Skin epidermis (tissue), 12 donors: ENCODE measurements around the gene LINGO1.

ENCODE experiments used
- H3K27ac ChIP-seq, 21 experiments: fragments of 200-600 bp; sonication (generic) in 11 of 21; one replicate each; pipeline ENCODE4 v1.5.0; 2020; ENCODE audit warnings: mild to moderate bottlenecking in 3 of 21, inconsistent platforms in 2 of 21, moderate library complexity in 2 of 21
- H3K4me3 ChIP-seq, 7 experiments: fragments of 200-600 bp; sonication (generic) in 2 of 7; one replicate each; pipeline ENCODE4 v1.5.0; 2020; ENCODE audit warnings: inconsistent platforms in 2 of 7, mild to moderate bottlenecking in 2 of 7, moderate library complexity in 1 of 7

Gene LINGO1, protein sequence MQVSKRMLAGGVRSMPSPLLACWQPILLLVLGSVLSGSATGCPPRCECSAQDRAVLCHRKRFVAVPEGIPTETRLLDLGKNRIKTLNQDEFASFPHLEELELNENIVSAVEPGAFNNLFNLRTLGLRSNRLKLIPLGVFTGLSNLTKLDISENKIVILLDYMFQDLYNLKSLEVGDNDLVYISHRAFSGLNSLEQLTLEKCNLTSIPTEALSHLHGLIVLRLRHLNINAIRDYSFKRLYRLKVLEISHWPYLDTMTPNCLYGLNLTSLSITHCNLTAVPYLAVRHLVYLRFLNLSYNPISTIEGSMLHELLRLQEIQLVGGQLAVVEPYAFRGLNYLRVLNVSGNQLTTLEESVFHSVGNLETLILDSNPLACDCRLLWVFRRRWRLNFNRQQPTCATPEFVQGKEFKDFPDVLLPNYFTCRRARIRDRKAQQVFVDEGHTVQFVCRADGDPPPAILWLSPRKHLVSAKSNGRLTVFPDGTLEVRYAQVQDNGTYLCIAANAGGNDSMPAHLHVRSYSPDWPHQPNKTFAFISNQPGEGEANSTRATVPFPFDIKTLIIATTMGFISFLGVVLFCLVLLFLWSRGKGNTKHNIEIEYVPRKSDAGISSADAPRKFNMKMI

DNA sequence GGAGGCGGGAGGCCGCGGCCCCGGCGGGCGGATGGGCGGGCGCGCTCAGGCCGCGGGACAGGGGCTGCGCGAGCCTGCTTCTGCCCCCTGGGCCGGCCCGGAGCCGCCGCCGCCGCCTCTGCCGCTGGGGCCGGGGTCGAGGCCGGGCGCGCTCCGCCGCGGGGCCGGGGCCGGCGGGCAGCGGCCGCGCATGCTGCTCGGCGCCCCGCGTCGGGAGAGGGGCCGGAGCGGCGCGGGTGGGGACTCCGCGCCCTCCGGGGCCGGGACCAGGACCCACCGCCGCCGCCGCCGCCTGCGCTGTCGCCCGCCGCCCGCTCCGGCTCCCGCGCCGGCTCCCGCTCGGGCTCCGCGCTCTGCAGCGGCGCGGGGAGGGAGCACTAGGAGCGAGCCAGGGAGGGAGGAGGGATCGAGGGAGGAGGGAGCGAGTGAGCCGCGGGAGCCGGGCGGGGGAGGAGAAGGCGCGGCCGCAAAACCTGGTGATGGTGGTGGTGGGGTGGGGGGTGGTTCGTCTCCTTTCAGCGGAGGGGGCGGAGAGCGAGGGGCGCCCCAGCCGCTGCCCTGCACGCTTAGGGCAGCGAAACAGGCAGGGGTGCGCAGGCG, at the start of gene LINGO1:
LINGO1 (minus strand) TSS at position 379 of the 600 bp plus-strand sequence. CDS start 597 bp downstream, outside the sequence.
- peak within 1 kb of the TSS; percentile 26 to 47 (median 35) for H3K4me3 ChIP-seq
- peak within 1 kb of the TSS in 3 of 21 experiments; percentile 18 to 54 (median 37) for H3K27ac ChIP-seq

DNA sequence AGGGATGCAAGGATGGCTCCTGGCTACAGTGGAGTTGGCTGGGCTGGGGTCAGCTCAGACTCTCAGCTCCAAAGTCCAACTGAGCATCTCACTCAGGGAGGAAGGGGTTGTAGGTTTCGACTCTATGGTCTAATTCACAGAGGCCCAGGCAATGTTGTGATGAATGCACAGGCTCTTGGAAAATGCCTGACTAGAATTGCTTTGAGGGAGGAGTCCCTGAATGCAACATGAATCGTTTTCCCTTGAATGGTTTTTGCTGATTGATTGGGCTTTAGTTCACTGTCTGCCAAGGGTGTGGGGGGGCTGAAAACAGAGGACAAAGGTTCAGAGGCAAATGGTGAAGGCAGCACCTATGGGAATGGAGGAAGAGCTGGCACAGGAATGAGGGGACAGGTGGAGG, 48.6 kb upstream of the LINGO1 start:
- Histone ChIP-seq H3K27ac (no peak overlapping the region), H3K4me3 (no peak overlapping the region)

DNA sequence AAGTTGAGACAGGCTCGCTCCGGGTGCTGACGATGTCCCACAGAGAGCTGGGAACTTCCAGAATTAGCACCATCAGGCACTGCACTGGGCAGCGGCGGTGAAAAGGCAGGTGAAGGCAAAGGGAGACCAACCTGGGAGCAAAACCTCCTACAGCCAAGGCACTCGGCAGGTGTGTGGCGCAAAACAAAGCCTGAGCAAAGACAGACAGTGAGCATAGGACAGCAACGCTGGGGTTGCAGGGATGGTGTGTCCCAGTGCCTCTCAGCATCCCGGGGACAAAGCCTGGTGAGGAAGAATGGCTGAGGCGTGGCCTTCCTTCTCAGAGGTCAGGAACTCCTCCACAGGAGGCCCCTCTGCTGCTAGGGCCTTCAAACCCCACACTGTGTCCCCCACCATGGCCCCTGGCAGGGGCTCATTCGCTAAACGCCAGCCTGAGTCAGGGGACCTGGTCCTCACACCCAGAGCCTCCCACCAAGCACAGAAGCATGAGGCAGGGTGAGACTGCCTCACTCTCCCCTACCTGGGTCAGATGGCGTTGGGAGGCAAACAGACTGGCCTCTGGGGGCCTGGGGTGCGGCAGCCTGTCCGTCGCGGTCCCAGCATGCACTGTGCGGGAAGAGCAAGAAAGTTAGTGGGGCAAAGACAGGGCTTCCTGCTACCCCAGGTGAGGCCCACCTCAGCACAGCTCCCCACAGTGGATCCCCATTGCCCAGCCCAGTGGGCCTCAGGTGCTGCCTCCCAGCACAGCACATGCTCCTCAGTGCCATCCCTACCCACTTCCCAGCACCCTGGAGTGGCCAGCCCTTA, 44.1 kb upstream of the LINGO1 start:
- Histone ChIP-seq H3K4me3 (no peak overlapping the region), H3K27ac (no peak overlapping the region)

DNA sequence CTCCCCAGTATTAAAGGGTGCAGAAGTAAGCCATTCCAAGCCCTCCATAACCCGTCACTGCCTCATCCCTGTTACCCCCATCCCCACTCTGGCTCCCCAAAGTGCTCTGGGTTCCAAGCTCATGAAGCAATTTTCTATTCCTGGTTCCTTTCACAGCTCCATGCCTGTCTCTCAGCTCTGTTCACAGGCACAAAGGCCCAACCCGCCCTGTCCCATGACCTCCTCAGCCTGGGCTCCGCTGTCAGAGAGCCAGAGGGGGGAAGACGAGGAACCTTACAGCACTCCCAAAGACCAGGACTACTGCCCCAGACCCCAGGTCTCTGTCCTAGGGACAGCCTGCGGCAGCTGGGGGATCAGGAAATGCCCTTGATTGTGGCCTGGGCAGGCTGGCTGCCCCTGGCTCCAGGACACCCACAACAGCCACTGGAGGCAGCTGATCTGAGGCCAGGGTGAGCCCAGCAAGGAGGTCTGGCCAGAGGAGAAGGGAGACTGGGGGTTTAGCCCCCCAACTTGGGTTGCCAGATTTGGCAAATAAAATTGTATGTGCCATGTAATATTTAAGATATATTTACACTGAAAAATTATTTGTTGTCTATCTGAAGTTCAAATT, 43.2 kb upstream of the LINGO1 start:
- Histone ChIP-seq H3K27ac (no peak overlapping the region), H3K4me3 (no peak overlapping the region)

DNA sequence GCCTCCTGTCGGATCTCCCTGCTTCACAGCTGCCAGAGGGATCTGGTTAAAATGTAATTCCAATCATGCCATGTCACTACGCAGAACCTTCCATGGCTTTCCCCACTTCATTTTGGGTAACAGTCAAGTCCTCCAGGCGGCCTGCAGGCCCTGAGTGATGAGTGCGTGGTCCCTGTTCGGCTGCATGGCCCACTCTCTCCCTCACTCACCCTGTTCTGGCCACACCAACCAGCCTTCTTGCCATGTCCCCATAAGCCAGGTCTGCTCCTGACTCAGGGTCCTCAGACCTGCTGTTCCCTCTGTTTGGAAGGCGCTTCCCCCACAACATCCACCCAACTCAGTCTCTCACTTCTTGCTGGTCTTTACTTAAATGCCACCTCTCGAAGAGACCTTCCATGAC, 41.6 kb upstream of the LINGO1 start:
- Histone ChIP-seq H3K4me3 (no peak overlapping the region), H3K27ac (no peak overlapping the region)

DNA sequence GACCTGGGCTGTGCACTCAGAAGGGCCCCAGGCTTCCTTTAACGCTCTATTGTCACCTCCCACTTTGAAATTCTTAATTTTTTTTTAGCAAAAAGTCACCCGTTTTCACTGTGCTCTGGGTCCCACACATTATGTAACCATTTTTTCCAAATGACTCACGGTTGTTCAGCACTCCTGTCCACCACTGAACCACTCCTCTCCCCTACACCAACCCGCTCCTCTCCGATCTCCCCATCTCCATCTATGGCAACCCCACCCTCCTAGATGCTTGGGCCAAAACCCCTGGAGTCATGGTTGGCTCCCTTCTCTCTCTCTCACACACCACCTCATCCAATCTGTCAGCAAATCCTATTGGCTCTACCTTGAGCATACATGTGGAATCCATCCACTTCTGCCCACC, 41.2 kb upstream of the LINGO1 start:
- Histone ChIP-seq H3K4me3 (no peak overlapping the region), H3K27ac (no peak overlapping the region)

DNA sequence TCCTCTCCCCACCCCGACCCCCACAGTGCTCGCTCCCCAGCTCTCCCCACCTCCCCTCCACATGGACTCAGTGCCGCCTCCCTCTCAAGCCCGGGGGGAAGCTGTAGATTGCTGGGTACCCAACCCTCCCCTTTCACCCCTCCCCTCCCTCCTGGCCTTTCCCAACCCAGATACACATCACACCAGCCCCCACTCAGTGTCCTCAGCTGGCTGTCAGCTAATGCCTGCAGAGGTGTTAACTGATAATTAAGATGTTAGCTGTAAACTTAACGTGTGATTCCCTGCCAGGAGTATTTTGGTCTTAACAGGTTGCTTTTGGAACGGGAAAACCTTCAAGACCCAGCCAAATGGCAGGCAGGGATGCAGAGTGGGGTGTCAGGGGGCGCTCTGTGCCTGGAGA, 39.4 kb upstream of the LINGO1 start:
- Histone ChIP-seq H3K4me3 (no peak overlapping the region), H3K27ac (no peak overlapping the region)

DNA sequence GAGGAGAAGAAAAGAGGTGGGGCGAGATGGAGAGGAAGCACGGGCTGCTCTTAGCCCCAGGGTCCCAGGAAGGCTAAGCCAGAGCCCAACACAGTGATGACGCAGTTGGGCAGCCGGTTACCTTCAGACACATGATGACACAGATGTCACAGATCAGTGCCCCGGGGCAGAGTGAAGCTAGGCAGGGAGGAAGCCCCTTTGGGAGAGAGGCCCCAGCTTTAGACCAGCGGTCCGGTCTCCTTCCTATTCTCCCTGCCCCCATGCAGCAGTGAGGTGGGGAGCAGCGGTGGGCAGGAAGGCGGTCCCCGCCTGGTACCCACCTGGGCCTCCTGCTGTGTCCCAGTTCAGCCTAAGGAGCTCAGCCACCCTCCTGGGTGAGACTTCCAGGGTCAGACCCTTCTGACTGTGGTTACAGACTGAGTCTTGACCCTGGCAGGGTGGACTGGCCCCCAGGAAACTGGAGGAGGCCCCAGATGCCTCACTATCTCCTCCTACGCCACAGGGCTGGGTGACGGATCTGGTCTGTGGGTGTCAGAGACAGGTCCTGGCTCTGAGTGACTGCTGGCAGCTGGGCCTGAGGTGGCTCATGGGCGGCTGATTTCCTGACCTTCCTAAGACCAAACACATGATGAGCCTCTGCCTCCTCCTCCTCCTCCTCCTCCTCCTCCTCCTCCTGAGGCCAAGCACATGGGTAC, 38.8 kb upstream of the LINGO1 start:
- Histone ChIP-seq H3K27ac (no peak overlapping the region), H3K4me3 (no peak overlapping the region)

DNA sequence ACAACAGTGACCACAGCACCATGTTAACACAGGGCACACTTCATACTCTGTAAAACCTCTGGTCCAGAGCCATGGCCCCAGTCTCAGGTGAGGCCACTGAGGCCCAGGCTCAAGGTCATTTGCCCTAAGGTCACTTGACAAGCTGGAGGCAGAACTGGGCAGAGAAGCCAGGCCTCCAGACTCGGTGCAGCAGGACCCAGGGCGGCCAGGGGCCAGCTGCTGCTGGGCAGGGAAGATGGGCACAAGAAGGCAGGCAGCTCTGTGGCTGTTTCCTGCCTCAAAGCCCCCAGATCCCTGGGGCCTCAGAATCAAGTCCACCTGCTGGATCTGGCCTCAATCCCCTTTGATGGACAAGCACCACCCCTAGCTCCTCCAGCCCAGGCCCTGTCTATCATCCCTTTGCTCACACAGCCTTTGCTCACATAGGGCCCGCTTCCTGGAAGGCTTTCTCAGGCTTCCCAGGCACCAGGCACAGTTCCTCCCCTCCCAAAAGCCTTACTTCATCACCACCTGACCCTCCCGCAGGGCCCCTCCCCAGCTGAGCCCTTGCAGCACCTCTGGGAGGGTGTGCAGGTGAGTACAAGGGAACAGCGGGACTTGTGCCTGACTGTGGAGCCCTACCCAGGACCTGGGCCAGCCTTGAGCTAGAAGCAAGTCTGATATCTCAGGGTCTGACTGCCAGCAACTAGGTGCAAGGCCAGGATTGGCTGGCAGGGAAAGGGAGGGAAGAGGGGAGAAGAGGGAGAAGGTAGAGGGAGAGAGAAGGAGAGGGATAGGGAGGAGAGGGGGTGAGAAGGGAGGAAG, 38.0 kb upstream of the LINGO1 start:
- Histone ChIP-seq H3K4me3 (no peak overlapping the region), H3K27ac (no peak overlapping the region)

DNA sequence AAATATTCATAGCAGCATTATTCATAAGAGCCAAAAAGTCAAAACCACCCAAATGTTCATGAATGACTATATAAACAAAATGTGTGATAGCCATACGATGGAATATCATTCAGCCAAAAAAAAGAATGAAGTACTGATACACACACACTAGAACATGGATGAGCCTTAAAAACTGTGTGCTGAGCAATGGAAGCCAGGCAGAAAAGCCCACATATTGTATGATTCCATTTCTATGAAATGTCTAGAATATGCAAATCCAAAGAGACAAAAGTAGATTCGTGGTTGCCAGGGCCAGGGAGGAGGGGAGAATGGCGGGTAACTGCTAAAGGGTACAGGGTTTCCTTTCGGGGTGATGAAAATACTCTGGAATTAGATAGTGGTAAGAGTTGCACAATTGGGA, 37.2 kb upstream of the LINGO1 start:
- Histone ChIP-seq H3K27ac (no peak overlapping the region), H3K4me3 (no peak overlapping the region)

DNA sequence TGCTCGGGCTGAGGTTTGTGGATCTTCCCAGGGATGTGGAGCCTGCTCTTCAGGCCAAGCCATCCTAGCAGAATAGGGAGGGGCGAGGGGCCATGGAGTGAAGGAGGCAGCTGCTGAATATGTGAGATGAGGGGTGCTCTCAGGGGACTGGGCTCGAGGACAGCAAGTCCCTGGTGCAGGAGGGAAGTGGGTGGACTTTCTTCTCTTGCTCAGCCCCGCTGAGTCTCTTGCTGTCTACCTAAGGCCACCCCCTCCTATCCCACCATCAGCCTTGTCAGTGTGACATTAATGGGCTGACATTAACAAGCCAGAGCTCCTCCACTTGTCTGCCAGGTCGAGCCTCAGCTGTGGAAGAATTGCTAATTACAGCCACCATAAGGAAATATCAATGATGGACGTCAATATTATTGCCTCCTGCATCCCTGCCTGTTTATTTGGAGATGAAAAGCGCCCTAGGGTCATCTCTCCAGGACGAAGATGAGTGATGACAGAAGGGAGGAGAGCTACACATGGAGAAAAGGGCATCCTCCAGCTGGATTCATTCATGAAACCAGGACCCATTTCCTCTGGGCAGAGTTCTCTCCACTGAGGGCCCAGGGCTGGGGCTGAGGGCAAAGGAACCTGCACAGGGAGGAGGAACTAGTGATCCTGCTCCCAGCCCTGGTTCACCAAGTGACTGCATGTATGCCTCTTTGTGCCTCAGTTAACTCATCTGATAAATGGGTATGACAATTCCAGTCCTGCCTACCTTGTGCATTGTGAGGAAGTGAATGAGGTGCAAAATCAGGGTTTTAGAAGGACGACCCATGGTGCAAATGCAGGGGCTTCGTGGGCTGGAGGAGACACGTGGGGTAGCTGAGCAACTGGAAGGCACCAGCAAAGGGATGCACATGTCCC, 34.9 kb upstream of the LINGO1 start:
- Histone ChIP-seq H3K27ac (no peak overlapping the region), H3K4me3 (no peak overlapping the region)

DNA sequence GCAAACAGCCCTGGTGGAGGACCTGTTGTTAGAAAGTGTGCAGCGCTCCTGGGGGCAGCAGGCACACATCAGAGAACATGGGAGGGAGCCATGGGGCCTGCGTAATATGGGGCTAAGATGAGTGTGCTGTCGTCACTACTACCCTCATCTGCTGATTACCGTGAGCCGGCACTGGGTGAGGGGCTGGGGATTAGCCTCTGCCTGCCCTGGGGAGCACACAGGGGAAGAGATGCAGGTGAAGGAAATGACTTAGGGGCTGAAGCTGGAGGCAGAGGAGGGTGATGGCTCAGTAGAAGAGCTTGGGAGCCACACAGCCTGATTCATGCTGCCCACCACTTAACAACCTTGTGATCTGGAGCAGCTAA, 33.6 kb upstream of the LINGO1 start:
- H3K27ac ChIP-seq, result no peak overlapping the region
- no peak overlapping the region for H3K4me3 ChIP-seq

DNA sequence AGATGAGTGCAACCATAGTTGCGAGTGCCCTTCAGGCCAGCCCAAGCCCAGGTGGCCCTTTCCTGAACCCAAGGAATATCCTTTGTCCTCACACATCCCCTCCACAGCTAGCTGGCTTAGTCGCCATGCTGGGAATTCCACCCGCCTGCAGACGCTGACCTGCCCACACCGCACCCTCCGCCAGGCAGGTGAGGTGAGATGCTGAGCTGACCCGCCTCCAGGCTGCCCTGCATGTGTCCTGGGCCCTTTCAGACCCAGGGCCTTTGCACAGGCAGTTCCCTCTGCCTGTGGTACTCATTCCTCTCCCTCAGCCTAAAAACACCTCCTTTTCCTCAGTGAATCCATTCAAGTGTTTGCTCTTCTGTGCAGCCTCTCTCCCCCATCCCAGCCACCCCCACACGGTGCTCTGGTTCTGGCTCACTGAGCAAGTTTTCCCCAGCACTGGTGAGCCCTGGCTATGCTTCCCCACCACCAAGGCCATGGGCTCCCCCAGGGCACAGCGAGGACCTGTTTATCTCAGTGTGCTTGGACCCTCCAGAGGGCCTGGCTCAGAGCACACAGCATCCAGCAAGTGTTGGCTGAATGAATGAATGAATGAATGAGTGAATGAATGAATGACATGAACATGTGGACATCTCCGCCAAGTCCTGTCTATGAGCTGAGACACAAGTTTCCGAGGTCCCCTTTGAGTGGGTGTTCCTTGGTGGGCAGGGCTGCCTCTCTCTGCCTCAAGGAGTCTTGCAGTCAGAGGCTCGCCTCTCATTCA, 33.0 kb upstream of the LINGO1 start:
- Histone ChIP-seq H3K4me3 (no peak overlapping the region), H3K27ac (no peak overlapping the region)

DNA sequence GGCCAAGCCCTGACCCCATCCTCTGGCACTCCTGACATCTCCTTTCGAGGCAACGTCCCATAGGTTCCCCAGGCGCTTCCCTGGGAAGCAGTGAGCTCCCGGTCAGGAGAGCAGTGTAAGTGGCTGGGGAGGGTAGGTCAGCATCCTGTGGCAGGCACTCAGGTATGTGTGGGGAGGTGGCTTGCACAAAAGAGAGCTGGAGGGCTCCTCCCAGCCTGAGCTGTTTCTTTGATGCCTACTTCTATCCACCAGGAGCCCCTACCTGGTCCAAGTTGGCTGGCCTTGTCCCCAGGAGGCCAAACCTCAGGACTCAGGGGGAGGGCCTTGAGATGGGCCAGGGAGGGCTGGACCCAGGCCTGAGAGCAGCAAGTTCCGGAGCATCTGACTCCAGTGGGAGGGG, 31.7 kb upstream of the LINGO1 start:
- Histone ChIP-seq H3K4me3 (no peak overlapping the region), H3K27ac (no peak overlapping the region)

DNA sequence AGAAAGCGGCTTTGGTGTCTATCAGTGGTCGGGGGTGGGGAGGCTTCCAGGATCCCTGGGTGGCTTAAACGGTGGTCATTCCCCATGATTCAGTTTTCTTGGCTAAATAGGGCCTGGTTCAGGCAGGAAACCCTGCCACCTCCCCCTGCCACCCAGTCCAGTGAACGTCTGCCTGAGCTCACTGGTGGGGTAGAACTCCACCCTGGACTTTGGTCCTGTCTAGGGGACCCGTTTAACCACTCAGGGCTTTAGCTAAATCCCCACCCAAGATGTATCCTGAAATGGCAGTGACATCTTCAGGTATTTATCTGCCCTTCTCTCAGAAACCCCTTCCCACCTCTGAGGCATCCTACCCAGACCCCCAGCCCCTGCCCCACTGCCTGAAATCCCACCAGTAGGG, 30.5 kb upstream of the LINGO1 start:
- no peak overlapping the region for H3K27ac ChIP-seq
- no peak overlapping the region for H3K4me3 ChIP-seq

DNA sequence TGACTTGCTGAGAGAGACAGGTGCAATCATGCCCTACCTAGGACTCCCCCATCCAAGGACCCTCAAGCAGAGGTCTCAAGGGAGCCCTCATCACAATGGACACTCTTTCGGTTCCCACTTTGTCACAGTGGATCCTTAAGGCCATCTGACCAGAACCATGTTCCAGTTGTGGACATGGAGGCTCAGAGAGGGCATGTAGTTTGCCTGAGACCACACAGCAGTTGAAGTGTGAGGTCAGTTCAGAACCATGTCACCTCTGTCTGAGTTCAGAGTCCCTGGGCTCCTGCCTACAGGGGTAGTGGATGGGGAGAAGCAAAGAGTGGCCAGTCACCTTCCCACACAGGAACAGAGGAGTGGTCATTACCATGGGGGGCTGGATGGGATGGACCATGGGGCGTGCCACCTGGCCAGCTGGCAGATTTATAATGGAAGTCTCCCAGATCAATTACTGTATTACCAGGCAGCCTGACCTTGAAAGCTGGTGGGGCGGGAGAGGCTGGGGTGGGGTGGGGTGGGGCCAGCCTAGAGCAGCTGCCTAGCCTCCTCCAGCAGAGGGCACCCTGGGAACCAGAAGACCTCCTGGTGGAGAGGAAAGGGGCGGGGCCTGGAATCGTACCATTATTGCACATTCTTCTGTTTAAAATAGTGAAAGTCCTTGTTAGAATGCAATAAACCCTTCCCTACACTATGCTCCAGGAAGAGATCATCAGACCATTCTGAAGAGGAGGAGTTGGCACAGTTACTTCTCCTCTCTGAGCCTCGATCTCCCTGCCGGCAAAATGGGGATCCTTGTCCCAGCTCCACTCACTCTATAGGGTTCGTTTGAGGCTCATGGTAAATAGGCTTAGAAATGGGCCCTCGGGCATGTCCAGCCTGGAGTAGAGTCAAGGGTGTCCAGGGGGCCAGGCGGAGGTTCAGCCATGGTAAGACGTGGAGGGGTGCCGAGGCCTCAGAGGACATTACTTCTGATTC, 26.9 kb upstream of the LINGO1 start:
- Histone ChIP-seq H3K27ac (no peak overlapping the region), H3K4me3 (no peak overlapping the region)
